Measurements from ENCODE around the gene EHBP1. TPM values are rescaled to one million over a fixed set of nuclear protein-coding genes. Genes with fewer than 3 reads are reported as not detected.

EHBP1 gene
- total RNA-seq, 3 donors from 2014 or later, result 65.9 to 118 (median 87.2) TPM

DNA sequence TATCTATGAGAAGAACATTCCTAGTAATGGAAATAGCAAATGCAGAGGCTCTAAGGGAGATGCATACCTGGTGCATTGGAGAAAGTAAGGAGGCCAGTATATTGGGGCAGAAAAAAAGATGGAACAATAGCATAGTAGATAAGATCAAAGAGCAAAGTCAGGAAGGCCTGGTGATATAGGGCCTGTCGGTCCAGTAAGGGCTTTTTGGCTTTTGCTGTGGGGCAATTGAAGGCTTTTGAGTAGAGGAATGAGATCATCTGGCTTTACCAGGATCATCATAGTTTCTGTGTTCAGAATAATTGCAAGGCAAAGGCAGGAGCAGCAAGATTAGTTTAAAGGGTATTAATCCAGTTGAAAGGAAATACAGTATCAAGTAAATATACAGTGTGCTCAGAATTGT, 111.8 kb downstream of the EHBP1 start:
- TF ChIP-seq POLR2AphosphoS5 (IDR thresholded peaks at IDR 0.05) (no peak), POLR2A (IDR thresholded peaks at IDR 0.05) (no peak)
- TF ChIP-seq, protein P1, sequence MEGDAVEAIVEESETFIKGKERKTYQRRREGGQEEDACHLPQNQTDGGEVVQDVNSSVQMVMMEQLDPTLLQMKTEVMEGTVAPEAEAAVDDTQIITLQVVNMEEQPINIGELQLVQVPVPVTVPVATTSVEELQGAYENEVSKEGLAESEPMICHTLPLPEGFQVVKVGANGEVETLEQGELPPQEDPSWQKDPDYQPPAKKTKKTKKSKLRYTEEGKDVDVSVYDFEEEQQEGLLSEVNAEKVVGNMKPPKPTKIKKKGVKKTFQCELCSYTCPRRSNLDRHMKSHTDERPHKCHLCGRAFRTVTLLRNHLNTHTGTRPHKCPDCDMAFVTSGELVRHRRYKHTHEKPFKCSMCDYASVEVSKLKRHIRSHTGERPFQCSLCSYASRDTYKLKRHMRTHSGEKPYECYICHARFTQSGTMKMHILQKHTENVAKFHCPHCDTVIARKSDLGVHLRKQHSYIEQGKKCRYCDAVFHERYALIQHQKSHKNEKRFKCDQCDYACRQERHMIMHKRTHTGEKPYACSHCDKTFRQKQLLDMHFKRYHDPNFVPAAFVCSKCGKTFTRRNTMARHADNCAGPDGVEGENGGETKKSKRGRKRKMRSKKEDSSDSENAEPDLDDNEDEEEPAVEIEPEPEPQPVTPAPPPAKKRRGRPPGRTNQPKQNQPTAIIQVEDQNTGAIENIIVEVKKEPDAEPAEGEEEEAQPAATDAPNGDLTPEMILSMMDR (IDR thresholded peaks at IDR 0.05), result no peak
- no peak for DNase-seq (ENCODE audit: low spot score in 2 of 2)
- no peak overlapping the region for H3K27ac ChIP-seq
- no peaks in the 10 kb centered on the region for H3K36me3 ChIP-seq
- H3K4me1 ChIP-seq, result no peaks in the 10 kb centered on the region
- intact Hi-C loops (cut with DNase I; ENCODE audit: low total_unique reads), result no loop called here
- no peak overlapping the region for H3K4me3 ChIP-seq
- no peaks in the 10 kb centered on the region for H3K27me3 ChIP-seq
- H3K9me3 ChIP-seq, result no peaks in the 10 kb centered on the region

DNA sequence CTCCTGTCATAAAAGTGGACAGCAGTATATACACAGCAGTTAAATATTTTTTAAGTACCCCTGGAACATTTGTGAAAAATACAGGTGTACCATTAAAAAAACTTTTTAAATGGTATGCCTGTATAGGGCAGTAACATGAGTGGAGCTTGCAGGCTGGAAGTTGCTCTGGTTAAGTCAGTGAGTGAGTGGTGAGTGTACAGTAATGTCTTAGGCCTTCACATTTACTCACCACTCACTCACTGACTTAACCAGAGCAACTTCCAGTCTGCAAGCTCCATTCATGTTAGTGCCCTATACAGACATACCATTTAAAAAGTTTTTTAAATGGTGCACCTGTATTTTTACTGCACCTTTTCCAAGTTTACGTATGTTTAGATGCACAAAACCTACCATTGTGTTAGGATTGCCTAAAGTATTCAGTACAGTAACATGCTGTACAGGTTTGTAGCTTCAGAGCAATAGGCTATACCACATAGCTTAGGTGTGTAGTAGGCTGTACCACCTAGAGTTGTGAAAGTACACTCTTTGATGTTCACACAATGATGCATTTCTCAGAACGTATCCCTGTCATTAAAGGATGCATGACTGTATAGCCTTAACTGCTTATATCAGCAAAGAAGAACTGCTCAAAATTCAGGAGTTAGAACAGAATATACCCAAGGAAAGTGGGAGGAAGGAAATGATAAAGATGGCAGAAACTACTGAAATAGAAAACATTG, 112.6 kb downstream of the EHBP1 start:
- H3K27ac ChIP-seq, result no peak overlapping the region
- TF ChIP-seq, protein P1 (IDR thresholded peaks at IDR 0.05), result no peak
- TF ChIP-seq POLR2AphosphoS5 (IDR thresholded peaks at IDR 0.05) (no peak), POLR2A (IDR thresholded peaks at IDR 0.05) (no peak)
- intact Hi-C loops (cut with DNase I; ENCODE audit: low total_unique reads), result no loop called here
- H3K4me1 ChIP-seq, result no peaks in the 10 kb centered on the region
- H3K36me3 ChIP-seq, result no peaks in the 10 kb centered on the region
- no peak overlapping the region for H3K4me3 ChIP-seq
- no peaks in the 10 kb centered on the region for H3K9me3 ChIP-seq
- DNase-seq (ENCODE audit: low spot score in 2 of 2), result no peak
- H3K27me3 ChIP-seq, result no peaks in the 10 kb centered on the region

DNA sequence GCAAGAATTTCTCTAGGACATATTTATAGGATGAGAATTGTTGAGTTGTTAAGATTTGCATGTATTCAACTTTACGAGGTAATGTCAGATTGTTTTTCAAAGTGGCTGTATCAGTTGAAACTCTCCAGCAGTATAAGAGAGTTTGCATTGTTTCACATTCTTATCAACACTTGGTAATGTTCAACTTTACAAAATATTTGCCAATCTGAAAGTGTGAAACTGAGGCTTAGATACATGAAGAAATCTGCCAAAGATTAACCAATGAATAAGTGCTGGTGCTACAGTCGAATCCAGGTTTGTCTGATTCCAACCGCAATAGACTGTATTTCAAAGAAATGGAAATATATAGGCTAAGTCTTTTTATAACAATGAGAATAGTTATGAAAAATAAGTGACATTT, 117.0 kb downstream of the EHBP1 start:
- Histone ChIP-seq H3K9me3 (no peaks in the 10 kb centered on the region), H3K27me3 (no peaks in the 10 kb centered on the region), H3K36me3 (no peaks in the 10 kb centered on the region), H3K27ac (no peak overlapping the region), H3K4me1 (no peaks in the 10 kb centered on the region), H3K4me3 (no peak overlapping the region)
- intact Hi-C loops (cut with DNase I; ENCODE audit: low total_unique reads), result no loop called here
- TF ChIP-seq, protein P1 (IDR thresholded peaks at IDR 0.05), result no peak
- TF ChIP-seq POLR2A (IDR thresholded peaks at IDR 0.05) (no peak), POLR2AphosphoS5 (IDR thresholded peaks at IDR 0.05) (no peak)
- no peak for DNase-seq (ENCODE audit: low spot score in 2 of 2)

DNA sequence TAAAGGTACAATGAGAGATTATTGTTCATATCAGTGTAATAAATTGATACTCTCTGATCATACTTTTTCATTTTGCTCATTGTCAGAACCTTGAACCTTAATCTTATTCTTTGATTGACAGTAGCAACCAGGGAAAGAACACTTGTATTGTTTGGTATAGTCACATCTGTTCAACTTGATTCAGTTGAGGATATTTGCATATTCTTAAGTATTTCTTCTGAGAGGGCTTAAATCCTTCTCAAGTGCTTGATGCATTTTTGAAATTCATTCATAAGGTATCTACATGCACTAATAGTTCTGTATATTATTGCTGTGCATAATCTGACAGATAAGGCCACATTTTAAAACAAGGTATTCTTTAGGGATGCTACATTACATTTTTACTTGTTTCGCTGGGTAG, 118.9 kb downstream of the EHBP1 start:
- DNase-seq (ENCODE audit: low spot score in 2 of 2), result no peak
- TF ChIP-seq, protein P1 (IDR thresholded peaks at IDR 0.05), result no peak
- TF ChIP-seq POLR2A (IDR thresholded peaks at IDR 0.05) (no peak), POLR2AphosphoS5 (IDR thresholded peaks at IDR 0.05) (no peak)
- intact Hi-C loops (cut with DNase I; ENCODE audit: low total_unique reads), result no loop called here

DNA sequence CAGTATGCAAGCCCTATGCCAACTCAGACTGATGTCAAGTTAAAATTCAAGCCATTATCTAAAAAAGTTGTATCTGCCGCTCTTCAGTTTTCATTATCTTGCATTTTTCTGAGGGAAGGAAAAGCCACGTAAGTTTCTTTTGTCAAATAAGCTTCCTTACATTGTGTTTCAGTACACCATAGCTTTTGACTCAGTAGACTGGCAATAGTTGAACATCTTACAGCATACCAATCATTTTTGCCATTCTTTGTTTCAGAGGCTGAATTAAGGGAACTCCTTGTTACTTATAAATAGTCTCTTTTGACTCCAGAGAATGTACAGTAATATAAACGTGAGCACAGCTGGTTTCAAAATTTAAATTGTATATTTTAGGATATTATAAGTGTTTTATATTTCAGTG, 120.6 kb downstream of the EHBP1 start:
- no peaks in the 10 kb centered on the region for H3K36me3 ChIP-seq
- no peak overlapping the region for H3K27ac ChIP-seq
- intact Hi-C loops (cut with DNase I; ENCODE audit: low total_unique reads), result no loop called here
- no peak overlapping the region for H3K4me3 ChIP-seq
- no peak for TF ChIP-seq POLR2A (IDR thresholded peaks at IDR 0.05)
- TF ChIP-seq POLR2AphosphoS5 (IDR thresholded peaks at IDR 0.05), result no peak
- TF ChIP-seq, protein P1 (IDR thresholded peaks at IDR 0.05), result no peak
- H3K27me3 ChIP-seq, result no peaks in the 10 kb centered on the region
- DNase-seq (ENCODE audit: low spot score in 2 of 2), result no peak
- H3K4me1 ChIP-seq, result no peaks in the 10 kb centered on the region
- no peaks in the 10 kb centered on the region for H3K9me3 ChIP-seq

More for the DNA sequence above, 118.9 kb downstream of the EHBP1 start:
- Histone ChIP-seq H3K9me3 (no peaks in the 10 kb centered on the region), H3K4me1 (no peaks in the 10 kb centered on the region), H3K4me3 (no peak overlapping the region), H3K27ac (no peak overlapping the region), H3K36me3 (no peaks in the 10 kb centered on the region), H3K27me3 (no peaks in the 10 kb centered on the region)
